GDM1 (cell line): ENCODE results near the gene IP6K2.
"Not testable (repeated sequence)": the region's sequence is repeated elsewhere in the genome, so short reads cannot be mapped to it uniquely, and the experiment has no call there.

Source experiments
- DNase-seq: peaks from one replicate; lab custom pipeline; 2025; lab: John Stamatoyannopoulos, UW

The IP6K2 gene

DNA sequence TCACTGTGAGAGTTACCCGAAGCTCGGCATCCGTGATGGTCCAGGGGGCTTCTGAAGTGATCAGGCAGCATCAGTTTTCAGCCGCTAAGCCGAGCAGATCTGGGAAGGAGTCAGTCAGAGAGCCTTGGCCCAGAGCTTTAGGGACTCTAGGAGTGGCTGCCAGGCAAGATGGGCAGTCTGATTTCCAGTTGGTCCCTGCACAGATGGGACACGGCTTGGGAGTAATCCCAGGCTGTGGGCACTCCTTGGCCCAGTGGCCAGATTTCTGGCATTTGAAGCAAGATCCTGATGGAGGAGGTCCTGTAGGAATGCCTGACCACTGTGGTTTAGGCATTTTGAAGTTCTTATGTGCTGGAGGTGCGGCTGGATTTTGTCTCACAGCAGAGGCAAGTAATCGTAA is 10.5 kb upstream of the IP6K2 start:
- no peak for DNase-seq

DNA sequence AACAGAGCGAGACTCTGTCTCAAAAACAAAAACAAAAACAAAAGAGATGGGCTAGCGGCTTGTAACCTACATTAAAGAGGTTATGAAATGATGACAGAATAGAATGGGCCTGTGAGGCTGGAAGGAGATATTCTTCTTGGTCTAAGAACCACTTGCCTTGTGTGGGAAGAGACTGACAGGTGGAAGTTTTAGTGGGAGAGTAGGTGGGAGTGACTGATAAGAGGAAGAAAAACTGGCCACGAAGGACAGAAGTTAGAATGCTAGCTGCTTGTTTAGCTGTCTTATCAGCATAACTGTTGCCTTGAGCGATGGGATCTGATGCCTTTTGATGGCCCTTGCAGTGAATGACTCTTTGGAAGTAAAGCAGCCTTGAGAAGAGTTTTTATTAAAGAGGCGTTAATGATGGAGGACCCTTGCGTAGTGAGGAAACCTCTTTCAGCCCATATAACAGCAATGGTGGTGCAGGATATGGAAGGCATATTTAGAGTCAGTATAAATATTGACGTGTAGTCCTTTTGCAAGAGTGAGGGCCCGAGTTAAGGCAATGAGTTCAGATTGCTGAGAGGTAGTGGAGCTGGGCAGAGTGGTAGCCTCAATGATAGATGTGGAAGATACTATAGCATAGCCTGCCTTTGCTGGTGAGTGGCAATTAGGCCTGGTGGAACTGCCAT is 8.3 kb upstream of the IP6K2 start:
- not testable (repeated sequence) for DNase-seq

- DNase-seq, result no peak
Observed at GRCh38 chr3:48723725-48724124, 6.7 kb upstream of the IP6K2 start.

DNA sequence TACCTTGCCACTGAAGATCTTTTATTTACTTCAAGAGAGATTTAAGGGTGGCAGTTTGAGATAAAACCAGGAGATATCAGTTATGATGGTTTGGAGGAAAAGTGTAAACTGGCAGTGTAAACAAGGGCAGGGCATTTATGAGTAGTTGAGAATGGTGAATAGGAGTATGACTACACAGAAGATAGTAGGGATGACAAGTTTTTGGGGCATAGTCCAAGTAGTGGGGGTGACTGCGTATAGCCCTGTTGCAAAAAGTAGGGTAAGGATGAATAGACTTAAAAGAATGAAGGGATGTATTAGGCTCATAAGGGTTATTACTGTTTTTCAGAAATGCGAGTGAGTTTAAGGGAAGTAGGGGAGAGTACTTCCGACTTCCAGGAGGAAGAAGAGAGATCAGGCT is 6.3 kb upstream of the IP6K2 start:
- DNase-seq, result not testable (repeated sequence)

- DNase-seq, result no peak
Observed at GRCh38 chr3:48716508-48716981, 476 bp downstream of the IP6K2 start.

- no peak for DNase-seq
Observed at GRCh38 chr3:48715174-48715800, 1.7 kb downstream of the IP6K2 start.

- DNase-seq, result no peak
Observed at GRCh38 chr3:48711727-48712126, 5.3 kb downstream of the IP6K2 start.

- no peak for DNase-seq
Observed at GRCh38 chr3:48709051-48709461, 8.0 kb downstream of the IP6K2 start.

- DNase-seq, result no peak
Observed at GRCh38 chr3:48708481-48708889, 8.5 kb downstream of the IP6K2 start.

- DNase-seq, result no peak
Observed at GRCh38 chr3:48707157-48707556, 9.9 kb downstream of the IP6K2 start.

DNA sequence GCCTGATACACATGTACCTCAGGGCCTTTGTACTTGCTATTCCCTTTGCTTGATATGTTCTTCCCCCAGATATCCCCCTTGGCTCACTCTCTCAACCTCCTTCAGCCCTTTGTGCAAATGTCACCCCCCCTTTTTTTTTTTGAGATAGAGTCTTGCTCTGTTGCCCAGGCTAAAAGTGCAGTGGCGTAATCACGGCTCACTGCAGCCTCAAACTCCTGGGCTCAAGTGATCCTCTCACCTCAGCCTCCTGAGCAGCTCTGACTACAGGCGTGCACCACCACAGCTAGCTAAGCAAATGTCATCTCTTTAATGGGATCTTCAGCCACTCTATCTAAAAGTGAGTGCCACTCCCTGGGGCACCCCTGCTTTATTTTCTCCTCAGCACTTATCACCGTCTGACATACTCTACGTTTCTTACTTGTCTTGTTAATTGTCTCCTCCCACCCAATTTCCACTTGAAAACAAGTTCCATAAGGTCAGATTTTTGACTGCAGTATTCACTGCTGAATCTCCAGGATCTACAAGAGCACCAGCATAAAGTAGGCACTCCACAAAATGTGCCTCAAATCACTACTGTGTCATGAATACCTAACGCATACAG is 14.6 kb downstream of the IP6K2 start:
- no peak for DNase-seq

GRCh38 chr3:48700731-48701405 is 16.2 kb downstream of the IP6K2 start:
- DNase-seq, result no peak

DNA sequence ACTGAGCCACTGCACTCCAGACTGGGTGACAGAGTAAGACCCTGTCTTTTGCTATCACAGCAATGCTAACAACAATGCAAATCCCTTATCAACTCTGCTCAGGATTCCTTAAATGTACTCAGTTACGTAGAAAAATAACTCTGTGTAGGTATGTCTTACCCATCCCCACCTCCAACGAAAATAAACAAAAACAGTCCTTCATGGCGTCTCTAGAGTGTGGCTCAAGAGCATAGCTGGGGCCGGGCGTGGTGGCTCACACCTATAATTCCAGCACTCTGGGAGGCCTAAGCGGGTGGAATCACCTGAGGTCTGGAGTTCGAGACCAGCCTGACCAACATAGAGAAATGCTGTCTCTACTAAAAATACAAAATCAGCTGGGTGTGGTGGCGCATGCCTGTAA is 18.1 kb downstream of the IP6K2 start:
- no peak for DNase-seq

GRCh38 chr3:48697952-48698351 is 19.1 kb downstream of the IP6K2 start:
- DNase-seq, result no peak

GRCh38 chr3:48696601-48697000 is 20.4 kb downstream of the IP6K2 start:
- no peak for DNase-seq

GRCh38 chr3:48696156-48696555 is 20.9 kb downstream of the IP6K2 start:
- no peak for DNase-seq

DNA sequence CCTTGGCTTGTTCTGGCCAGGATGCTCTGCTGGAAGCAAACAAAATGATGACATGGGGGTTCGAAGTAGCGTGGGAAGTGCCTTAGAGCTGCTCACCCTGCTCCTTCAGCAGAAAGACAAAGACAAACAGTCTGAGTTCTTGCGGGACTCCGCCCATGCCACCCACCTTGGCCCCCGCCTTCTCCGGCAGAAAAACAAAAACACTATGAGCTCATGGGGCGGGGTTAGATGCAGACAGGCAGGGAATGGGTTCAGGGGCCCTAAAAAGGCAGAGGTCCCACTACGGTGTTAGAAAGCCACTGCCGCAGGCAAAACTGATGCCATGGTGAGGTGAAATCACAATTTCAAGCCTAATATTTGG is 21.6 kb downstream of the IP6K2 start:
- no peak for DNase-seq

GRCh38 chr3:48694610-48695392 is 22.2 kb downstream of the IP6K2 start:
- DNase-seq, result no peak

DNA sequence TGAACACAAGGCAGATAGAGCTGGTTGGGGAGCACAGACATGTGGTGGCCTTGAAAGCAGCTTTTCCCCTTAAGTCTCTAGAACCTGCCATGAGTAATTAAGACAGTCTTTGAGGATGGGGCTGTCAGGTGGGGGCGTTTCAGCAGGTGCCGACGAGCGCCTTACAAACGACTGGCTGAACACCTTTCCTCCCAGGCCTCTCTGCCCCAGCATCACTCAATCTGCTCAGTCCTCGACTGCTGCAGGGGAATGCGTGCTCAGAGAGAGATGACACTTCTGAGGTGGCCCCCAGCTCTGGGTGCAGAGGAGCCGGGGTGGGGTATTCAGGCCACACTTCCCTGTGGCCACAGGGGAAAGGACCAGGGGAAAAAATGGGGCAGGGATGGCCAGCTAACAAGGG is 23.2 kb downstream of the IP6K2 start:
- no peak for DNase-seq

DNA sequence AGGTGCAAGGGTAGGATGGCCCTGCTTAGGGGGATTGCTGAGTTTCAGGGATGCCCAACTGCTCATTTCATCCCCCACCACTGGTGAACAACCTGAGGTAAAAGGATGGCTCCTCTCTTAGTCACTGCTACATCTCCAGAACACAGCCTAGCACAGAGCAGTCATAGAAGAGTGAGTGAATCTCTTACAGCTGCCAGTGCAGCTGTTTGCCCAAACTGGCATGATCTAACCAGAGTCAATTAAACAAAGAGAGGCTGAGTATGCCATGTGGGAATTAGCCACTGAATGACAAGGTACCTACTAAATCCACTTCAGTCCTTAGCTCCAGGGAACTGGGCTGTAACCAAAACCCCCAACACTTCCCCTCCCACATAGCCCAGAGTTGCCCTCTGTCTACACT is 24.5 kb downstream of the IP6K2 start:
- no peak for DNase-seq

GRCh38 chr3:48690846-48691458 is 26.1 kb downstream of the IP6K2 start:
- DNase-seq, result no peak

- no peak for DNase-seq
Observed at GRCh38 chr3:48689384-48689783, 27.6 kb downstream of the IP6K2 start.
